Transverse colon (tissue), 4 donors: ENCODE data around the gene EARS2.

Experiments
- EP300 ChIP-seq: sonication (generic); formaldehyde crosslinking; IDR thresholded peaks from one replicate; pipeline ENCODE4 v1.6.1; 2017; ENCODE audit warnings: antibody characterized with exemption, low read depth
- POLR2AphosphoS5 ChIP-seq, 3 donors: sonication (generic); formaldehyde crosslinking; IDR thresholded peaks; one replicate each; pipeline ENCODE4 v1.6.1; 2016; ENCODE audit warnings: antibody characterized with exemption in 3 of 3
- TF ChIP-seq, protein P1 (sequence below), 5 experiments: fragments of 200-600 bp in 3 of 5; fragments of 450-650 bp in 2 of 5; sonication (generic) in 3 of 5; IDR thresholded peaks; 1 replicate in 2 of 5; 2 replicates in 3 of 5; pipeline ENCODE4 v1.5.1; 2016 to 2017; ENCODE audit warnings: antibody characterized with exemption in 5 of 5, inconsistent platforms in 3 of 5, mild to moderate bottlenecking in 2 of 5, moderate library complexity in 1 of 5

DNA sequence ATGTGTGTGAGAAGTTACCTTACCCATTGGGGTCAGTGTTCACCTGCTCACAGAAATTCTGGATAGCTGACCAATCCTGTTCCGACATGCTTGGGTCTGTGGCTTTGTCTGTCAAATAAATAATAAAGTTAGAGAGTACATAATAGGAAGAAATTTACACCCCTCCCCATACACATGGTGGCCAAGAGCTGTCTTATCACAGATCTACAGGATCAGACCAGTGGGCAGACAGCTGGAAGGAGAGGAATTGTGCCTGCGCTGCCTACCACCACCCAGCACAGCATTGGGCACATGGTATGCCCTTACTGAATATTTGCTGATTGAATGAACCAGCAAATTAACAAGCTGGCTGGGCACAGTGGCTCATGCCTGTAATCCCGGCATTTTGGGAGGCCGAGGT lies 61.5 kb downstream of the EARS2 start:
- TF ChIP-seq POLR2AphosphoS5 (IDR thresholded peaks at IDR 0.05) = no peak
- TF ChIP-seq, protein P1, sequence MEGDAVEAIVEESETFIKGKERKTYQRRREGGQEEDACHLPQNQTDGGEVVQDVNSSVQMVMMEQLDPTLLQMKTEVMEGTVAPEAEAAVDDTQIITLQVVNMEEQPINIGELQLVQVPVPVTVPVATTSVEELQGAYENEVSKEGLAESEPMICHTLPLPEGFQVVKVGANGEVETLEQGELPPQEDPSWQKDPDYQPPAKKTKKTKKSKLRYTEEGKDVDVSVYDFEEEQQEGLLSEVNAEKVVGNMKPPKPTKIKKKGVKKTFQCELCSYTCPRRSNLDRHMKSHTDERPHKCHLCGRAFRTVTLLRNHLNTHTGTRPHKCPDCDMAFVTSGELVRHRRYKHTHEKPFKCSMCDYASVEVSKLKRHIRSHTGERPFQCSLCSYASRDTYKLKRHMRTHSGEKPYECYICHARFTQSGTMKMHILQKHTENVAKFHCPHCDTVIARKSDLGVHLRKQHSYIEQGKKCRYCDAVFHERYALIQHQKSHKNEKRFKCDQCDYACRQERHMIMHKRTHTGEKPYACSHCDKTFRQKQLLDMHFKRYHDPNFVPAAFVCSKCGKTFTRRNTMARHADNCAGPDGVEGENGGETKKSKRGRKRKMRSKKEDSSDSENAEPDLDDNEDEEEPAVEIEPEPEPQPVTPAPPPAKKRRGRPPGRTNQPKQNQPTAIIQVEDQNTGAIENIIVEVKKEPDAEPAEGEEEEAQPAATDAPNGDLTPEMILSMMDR (IDR thresholded peaks at IDR 0.05) = no peak
- no peak for TF ChIP-seq EP300
